ENCODE measurements around the gene S100A14.

DNA sequence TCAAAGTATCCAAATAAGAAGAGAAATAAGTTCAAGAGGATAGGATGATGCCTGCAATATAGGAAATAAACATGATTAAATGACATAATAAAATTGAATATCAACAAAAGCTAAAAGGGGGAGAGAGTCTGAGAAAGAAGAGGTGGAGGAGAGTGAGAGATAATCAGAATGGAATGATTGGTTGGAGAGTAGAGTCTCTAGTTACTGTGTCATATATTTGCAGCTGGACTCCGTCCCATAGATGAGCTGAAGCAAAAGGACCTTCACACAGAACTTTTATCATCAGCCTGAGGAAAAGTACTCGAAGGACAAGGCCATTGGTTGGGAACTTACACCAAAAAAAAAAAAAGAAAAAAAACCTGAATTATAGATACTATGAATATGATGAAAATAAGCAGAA lies 27.6 kb downstream of the S100A14 start:
- TF ChIP-seq POLR2AphosphoS5 (IDR thresholded peaks at IDR 0.05; ENCODE audit: low read depth, low read length) (no peak), POLR2A (IDR thresholded peaks at IDR 0.05; ENCODE audit: low read depth, low read length) (no peak)

All from GM12891 (cell line).